SK-N-SH (cell line): Measurements from ENCODE around the gene TOM1L1.

ENCODE experiments used
- CHD2 ChIP-seq: fragments of 150-350 bp; IDR thresholded peaks from 2 replicates; pipeline ENCODE4 v1.6.1; 2018; ENCODE audit warnings: low read length; ENCODE audit not compliant: partially characterized antibody
- GABPA ChIP-seq: IDR thresholded peaks from 2 replicates; pipeline ENCODE4 v1.4.0; 2012; ENCODE audit warnings: low read depth, mild to moderate bottlenecking
- MEF2A ChIP-seq: IDR thresholded peaks from 2 replicates; pipeline ENCODE4 v1.4.0; 2012; ENCODE audit warnings: low read depth, borderline replicate concordance
- NFIC ChIP-seq: IDR thresholded peaks from 2 replicates; pipeline ENCODE4 v1.4.0; 2012; ENCODE audit warnings: borderline replicate concordance
- POLR2AphosphoS5 ChIP-seq: IDR thresholded peaks from 2 replicates; pipeline ENCODE4 v1.6.1; 2012; ENCODE audit warnings: low read depth, low read length
- RAD21 ChIP-seq: IDR thresholded peaks from 2 replicates; pipeline ENCODE4 v1.6.1; 2012; ENCODE audit warnings: mild to moderate bottlenecking, low read length
- RCOR1 ChIP-seq: fragments of 150-350 bp; IDR thresholded peaks from 2 replicates; pipeline ENCODE4 v1.6.1; 2017; ENCODE audit warnings: antibody characterized with exemption, low read length
- RXRA ChIP-seq: IDR thresholded peaks from 2 replicates; pipeline ENCODE4 v1.4.0; 2012; ENCODE audit warnings: low read depth, mild to moderate bottlenecking, borderline replicate concordance
- TEAD4 ChIP-seq: IDR thresholded peaks from 2 replicates; pipeline ENCODE4 v1.4.0; 2012; ENCODE audit warnings: mild to moderate bottlenecking, borderline replicate concordance; ENCODE audit not compliant: insufficient read depth
- USF1 ChIP-seq: IDR thresholded peaks from 2 replicates; pipeline ENCODE4 v1.4.0; 2012; ENCODE audit warnings: low read depth, borderline replicate concordance
- TF ChIP-seq, protein P1 (sequence below): fragments of 200-600 bp; sonication (generic); IDR thresholded peaks from 2 replicates; pipeline ENCODE4 v1.6.1; 2017; ENCODE audit warnings: antibody characterized with exemption, mild to moderate bottlenecking, moderate library complexity
- TF ChIP-seq, protein P2 (sequence below): IDR thresholded peaks from 2 replicates; pipeline ENCODE4 v1.6.1; 2012; ENCODE audit warnings: mild to moderate bottlenecking, low read depth, low read length, moderate library complexity

DNA sequence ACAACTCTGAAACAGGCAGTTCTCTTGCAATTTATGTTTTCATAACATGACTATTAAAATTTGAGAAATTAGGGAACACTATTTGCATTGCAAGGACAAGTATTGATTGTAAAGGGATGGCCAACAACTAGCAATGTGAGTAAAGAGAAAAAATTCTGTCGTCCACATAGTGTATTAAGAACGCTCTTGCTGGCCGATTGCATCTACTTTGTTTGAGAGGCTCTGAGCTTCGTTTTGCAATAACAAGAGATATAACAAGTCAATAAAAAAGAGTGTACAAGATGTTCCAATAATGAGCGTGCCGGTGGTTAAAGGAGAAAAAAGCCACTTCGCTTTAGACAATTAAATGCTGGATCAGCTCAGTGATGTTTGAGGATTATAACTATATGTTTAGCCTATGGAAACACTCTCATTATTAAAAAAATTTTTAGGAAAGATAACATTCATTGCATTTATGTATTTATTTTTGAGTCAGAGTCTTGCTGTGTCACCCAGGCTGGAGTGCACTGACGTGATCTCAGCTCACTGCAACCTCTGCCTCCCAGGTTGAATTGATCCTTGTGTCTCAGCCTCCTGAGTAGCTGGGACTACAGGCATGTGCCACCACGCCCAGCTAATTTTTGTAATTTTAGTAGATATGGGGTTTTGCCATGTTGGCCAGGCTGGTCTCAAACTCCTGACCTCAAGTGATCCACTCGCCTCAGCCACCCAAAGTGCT is 19.2 kb upstream of the TOM1L1 start:
- TF ChIP-seq GABPA (no peak), RCOR1 (no peak), POLR2AphosphoS5 (no peak), TEAD4 (no peak), RAD21 (no peak), USF1 (no peak), RXRA (no peak), CHD2 (no peak), NFIC (no peak), MEF2A (no peak)
- TF ChIP-seq, protein P1, sequence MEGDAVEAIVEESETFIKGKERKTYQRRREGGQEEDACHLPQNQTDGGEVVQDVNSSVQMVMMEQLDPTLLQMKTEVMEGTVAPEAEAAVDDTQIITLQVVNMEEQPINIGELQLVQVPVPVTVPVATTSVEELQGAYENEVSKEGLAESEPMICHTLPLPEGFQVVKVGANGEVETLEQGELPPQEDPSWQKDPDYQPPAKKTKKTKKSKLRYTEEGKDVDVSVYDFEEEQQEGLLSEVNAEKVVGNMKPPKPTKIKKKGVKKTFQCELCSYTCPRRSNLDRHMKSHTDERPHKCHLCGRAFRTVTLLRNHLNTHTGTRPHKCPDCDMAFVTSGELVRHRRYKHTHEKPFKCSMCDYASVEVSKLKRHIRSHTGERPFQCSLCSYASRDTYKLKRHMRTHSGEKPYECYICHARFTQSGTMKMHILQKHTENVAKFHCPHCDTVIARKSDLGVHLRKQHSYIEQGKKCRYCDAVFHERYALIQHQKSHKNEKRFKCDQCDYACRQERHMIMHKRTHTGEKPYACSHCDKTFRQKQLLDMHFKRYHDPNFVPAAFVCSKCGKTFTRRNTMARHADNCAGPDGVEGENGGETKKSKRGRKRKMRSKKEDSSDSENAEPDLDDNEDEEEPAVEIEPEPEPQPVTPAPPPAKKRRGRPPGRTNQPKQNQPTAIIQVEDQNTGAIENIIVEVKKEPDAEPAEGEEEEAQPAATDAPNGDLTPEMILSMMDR: no peak
- TF ChIP-seq, protein P2, sequence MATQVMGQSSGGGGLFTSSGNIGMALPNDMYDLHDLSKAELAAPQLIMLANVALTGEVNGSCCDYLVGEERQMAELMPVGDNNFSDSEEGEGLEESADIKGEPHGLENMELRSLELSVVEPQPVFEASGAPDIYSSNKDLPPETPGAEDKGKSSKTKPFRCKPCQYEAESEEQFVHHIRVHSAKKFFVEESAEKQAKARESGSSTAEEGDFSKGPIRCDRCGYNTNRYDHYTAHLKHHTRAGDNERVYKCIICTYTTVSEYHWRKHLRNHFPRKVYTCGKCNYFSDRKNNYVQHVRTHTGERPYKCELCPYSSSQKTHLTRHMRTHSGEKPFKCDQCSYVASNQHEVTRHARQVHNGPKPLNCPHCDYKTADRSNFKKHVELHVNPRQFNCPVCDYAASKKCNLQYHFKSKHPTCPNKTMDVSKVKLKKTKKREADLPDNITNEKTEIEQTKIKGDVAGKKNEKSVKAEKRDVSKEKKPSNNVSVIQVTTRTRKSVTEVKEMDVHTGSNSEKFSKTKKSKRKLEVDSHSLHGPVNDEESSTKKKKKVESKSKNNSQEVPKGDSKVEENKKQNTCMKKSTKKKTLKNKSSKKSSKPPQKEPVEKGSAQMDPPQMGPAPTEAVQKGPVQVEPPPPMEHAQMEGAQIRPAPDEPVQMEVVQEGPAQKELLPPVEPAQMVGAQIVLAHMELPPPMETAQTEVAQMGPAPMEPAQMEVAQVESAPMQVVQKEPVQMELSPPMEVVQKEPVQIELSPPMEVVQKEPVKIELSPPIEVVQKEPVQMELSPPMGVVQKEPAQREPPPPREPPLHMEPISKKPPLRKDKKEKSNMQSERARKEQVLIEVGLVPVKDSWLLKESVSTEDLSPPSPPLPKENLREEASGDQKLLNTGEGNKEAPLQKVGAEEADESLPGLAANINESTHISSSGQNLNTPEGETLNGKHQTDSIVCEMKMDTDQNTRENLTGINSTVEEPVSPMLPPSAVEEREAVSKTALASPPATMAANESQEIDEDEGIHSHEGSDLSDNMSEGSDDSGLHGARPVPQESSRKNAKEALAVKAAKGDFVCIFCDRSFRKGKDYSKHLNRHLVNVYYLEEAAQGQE: no peak
